Testis (tissue), 2 donors: ENCODE data around the gene UBA1.

Experiments used
- POLR2A ChIP-seq: fragments of 450-650 bp; IDR thresholded peaks from one replicate; pipeline ENCODE4 v1.6.1; 2017; ENCODE audit warnings: antibody characterized with exemption, mild to moderate bottlenecking, moderate library complexity
- TF ChIP-seq, protein P1 (sequence below), 3 experiments: fragments of 450-650 bp in 2 of 3; fragments of 200-600 bp in 1 of 3; sonication (generic) in 1 of 3; IDR thresholded peaks; one replicate each; pipeline ENCODE4 v1.5.1; 2016 to 2019; ENCODE audit warnings: antibody characterized with exemption in 3 of 3, mild to moderate bottlenecking in 2 of 3, moderate library complexity in 1 of 3

GRCh38 chrX:47248576-47248975 is 54.9 kb downstream of the UBA1 start:
- no peak for TF ChIP-seq POLR2A
- TF ChIP-seq, protein P1, sequence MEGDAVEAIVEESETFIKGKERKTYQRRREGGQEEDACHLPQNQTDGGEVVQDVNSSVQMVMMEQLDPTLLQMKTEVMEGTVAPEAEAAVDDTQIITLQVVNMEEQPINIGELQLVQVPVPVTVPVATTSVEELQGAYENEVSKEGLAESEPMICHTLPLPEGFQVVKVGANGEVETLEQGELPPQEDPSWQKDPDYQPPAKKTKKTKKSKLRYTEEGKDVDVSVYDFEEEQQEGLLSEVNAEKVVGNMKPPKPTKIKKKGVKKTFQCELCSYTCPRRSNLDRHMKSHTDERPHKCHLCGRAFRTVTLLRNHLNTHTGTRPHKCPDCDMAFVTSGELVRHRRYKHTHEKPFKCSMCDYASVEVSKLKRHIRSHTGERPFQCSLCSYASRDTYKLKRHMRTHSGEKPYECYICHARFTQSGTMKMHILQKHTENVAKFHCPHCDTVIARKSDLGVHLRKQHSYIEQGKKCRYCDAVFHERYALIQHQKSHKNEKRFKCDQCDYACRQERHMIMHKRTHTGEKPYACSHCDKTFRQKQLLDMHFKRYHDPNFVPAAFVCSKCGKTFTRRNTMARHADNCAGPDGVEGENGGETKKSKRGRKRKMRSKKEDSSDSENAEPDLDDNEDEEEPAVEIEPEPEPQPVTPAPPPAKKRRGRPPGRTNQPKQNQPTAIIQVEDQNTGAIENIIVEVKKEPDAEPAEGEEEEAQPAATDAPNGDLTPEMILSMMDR (IDR thresholded peaks at IDR 0.05): no peak
